ENCODE measurements around the gene ARMS2.

DNA sequence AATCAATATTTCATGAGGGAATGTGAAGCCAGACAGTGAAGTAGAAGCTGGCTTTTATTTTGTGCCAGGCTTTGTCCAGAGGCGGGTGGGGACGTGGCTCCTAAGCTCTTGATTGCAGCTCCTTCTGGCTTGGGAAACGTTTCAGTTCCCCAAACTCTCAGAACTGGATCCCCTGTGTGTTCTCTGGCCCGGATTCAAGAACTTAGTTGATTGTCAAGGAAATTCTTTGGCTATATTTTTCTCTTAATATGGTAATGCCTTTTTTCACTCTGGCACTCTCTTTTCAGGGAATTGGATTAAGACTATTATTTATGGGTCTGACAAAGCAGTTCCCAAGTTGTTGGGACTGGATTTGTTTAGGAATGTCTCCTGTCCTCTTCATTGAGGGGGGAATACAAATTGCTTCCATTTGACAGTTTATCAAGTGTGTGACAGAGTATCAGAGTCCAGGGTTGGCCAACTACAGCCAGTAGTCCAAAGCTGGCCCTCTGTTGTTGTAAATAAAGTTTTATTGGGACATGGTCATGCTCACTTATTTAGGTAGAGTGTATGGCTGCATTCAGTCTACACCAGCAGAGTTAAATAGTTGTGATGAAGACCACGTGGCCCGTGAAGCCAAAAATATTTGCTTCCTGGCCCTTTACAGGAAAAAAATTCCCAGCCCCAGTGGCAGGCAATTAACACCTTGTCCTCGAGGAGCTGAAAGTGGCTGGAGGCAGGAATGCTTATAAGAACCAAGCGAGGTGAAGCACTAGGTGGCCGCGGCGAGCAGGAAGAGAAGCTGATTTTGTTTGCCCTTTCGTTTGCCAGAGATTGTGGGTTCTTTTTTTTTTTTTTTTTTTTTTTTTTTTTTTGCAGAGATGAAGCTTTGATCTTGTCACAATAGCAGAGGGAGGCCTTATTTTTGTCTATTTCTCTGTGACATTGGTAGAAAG, 41.2 kb downstream of the ARMS2 start:
- TF ChIP-seq POLR2AphosphoS5 (IDR thresholded peaks at IDR 0.05) (peak in 1 of 3 donors; percentile 73), CTCF (IDR thresholded peaks at IDR 0.05) (no peak)

Data from breast epithelium (tissue), 3 donors.